ENCODE measurements around the gene MAPKAP1.

Gene MAPKAP1

DNA sequence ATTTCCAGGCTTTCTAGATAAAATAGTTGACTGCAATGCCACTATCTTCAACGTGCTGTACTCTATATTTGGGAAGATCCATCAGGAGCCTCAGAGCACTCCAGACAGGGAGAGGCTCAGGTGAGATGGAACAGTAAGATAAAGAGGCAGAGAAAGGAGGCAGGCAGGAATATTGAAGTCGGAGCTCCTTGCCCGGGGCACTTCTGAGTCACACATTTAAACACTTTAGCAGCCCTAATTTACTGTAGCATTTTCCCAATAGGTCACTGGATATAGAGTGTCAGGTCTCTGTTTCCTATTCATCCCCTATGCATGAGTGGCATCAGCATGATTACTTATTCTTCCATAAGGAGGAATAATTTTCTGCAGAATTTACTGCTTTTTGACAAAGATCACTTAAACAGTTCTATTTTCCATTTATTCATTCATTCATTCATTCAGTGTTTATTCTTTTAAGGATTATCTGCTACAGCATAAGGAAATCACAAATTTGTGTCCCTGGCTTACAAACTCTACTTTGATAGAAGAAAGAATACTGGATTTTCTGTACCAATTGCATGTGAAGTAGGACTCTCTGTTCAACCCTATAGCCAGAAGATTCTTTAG lies 170.7 kb downstream of the MAPKAP1 start:
- DNase-seq (ENCODE audit: low spot score), result no peak

DNA sequence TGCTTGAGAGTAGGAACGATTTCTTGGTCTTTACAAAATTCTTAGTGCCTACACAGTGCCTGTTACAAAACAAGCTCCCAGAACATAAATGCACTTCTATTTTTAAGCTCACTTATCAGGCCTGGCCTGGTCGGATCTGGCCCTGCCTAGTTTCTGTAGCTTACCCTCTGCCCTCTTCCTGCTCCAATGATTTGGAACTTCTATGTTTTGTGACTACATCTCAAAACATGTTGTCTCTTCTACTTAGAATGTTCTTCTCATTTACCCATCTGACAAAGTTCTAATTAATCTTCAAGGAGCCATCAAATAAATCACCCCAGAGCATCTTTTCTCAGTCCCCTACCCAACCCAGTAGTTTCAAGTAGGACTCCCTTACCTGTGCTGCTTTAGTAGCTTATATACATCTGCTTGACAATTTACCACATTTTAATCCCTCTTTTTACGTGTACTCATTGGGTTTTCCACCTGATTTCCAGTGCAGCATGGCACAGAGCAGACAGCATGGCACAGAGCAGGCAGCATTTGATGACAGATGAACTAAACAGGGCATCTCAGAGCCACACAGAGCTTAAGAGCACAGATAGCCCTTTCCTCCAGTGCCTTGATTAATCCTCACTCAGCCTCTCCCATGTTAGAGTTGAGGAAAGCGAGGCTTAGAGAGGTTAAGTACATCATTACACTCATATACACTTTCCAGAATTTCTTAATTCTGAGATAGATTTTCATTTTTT lies 171.9 kb downstream of the MAPKAP1 start:
- DNase-seq (ENCODE audit: low spot score), result no peak

DNA sequence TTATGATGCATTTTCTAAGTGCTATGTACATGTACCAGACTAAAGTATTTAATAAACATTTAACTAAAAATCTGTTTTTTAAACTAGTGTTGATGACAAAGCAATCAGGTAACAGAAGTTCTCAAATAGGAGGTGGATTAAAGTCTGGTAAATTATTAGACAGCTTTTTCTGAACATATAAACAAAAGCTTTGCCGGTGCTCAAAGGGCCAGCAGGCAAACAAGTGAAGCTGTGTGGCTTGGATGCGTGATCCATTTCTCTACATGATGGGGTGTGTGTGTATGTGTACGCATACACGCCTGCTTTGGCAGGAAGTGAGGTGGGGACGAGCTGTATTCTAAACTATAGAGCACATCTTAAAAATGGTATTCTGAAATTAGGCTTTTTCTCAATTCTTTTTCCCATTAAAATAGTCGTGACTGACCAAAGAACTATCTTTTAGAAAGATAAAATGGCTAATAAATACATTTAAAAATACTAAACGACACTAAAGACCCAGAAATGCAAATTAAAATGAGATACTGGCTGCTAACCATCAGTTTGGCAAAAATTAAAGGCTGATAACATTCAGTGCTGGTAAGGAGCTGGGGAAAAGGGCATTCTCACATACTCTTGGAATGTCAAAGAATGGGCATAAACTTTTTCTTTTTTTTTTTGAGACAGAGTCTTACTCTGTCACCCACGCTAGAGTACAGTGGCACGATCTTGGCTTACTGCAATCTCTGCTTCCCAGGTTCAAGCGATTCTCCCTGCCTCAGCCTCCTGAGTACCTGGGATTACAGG lies 174.0 kb downstream of the MAPKAP1 start:
- DNase-seq (ENCODE audit: low spot score), result no peak

DNA sequence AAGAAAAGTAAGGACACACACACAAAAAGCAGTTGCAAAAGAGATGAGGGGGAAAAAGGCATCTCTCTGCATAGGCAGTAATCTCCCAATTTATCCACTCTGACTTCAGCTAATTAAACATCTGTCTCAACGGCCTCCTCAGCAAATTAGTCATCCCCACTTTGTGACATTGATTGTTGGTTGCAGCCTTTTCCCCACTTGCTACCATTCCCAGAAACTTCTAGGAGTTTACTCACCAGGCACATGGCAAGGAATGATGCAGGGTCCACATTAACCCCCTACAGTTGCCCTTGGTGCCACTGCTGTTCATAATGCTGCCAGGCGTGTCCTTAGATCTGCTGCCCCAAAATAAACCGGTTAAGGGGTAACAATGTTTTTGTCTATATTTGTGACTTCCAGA lies 174.6 kb downstream of the MAPKAP1 start:
- no peak for DNase-seq (ENCODE audit: low spot score)

DNA sequence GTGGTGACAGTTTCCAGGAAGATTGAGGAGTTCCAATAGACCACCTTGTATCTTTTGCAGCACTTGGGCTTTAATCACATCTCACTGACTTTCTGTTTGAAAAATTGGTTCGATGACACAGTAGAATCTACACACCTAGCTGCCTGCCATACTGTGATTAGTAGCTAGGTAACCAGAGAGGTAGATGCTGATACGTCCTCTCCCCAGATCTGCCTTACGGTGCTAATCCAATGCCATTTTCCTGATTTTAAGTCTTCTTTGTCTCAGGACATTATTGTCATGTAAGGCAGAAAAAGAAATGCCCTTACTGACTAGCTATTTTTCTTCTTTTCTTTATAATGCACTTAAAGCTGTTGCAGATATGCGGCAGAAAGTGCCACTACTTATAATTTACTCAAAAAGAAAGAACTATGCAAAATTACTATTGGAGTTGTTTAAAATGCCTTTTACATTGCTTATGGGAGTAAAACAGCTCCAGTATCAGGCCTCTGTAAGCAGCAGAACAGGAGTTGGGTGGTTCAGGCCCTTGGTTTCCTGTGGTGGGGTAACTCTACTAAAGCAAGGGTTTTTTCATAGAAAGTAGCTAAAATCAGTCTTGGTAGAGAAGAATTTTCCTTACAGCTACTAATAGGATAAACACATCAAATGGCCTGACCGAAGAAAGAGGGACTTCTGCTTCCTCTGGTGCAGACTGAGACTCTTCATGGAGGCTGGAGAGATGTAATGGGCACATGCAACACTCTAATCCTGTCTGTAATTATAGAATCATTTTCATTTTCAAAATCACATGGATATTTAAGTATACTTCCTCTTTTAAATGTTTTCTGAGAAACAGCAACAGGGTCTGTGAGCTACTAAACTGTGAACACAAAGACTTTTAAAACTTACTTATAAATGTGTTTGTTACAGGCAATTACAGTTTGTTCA lies 177.2 kb downstream of the MAPKAP1 start:
- DNase-seq (ENCODE audit: low spot score), result no peak

DNA sequence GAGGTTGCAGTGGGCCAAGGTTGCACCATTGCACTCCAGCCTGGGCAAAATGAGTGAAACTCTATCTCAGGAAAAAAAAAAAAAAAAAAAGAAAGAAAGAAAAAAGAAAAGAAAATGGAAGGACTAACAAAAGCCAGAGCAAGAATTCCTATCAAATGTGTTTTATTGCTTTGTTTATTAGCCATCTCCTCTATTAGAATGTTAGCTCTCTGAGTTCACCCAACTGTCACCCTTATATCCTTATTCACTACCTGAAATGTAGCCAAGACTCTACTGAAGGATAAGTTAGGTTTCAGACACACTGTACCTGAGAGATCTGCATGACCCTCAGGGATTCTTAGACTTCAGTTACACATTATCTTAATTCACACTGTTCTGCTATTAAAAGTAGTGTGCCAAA lies 177.9 kb downstream of the MAPKAP1 start:
- no peak for DNase-seq (ENCODE audit: low spot score)

DNA sequence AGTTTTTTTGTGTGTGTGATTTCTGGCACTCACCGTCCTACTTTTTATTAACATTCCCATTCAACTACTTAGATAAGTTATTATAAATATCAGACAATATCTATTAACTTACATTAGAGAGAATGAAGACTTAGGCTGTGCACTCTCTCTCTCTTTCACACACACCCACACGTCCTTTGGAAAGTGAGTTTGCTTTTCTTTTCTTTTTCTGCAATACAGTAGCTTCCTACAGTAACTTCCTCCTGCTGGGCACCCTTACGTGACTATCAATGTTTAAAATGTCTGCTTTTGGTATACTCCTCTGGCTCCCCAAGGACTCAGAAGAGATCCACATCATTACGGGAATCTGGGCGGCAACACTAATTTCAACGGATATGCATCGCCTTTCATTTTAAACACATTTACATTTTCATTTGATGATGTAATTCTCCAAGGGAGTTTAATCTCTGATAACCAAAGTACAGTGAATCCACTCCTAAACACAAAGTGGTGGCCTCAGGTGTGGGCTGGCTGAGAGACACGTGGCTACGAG lies 179.5 kb downstream of the MAPKAP1 start:
- DNase-seq (ENCODE audit: low spot score), result no peak

DNA sequence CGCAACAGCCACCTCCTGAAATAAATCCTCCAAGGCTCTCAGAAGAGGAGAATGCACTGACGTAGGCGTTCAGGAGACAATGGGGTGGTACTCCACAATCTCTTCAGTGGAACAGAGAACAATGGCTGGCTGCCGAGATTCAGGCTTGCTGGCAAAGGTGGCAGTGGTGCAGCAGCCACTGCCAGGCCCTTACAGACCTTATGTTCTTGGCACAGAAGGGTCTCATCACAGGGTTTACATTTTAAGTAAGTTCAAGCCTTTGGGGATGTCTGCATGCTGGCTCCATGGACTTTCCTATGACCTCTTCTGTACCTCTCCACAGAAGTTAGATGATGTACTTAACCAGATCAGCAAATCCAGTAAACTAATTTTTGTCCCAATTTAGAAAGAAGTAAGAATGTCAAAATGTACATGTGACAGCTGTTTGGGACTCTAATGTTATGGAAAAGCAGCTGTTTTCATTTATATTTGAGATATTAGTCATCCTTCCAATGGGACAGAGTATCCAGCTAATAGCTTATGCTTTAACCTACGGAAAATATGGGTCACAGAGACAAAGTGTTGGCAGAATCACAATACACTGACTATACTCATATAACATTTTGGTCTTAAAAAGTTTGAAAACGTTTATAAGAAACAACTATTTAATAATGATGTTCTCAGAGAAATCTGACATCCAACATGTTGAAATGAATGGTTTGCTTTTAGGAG lies 180.9 kb downstream of the MAPKAP1 start:
- DNase-seq (ENCODE audit: low spot score), result peak; percentile 68

DNA sequence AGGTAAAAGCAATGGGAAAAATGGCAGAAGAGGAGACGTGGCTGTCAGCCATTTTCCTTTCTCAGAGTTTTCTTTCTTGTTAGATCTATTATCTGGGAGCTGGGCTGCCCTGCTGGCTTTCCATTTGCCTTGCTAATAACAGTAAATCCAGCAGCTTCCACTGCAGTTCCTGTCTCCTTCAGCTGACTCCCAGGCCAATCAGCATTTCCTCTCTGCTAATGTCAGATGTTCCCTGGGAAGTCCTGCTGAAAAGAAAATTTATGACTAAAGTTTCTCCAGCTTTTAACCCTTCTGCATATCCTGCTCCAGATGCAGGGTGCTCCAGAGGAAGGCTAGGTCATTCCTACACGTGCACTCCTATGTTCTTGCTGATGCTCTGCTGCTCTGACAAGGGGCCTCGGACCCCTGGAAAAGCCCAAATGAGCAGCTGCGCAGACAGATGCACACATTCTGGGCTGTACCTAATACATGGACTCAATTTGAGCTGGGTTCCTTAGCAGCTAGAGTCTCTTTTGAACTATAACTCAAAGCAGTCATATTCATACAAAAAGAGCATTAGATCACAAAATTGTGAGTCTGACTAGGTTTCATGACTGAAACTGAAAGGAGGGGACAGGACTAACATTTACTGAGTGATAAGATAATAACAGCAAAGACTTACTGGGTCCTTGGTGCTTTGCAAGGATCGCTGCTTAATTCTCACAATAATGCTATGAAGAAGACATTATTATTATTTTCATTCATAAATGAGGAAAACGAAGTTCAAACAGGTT lies 182.2 kb downstream of the MAPKAP1 start:
- DNase-seq (ENCODE audit: low spot score), result no peak

DNA sequence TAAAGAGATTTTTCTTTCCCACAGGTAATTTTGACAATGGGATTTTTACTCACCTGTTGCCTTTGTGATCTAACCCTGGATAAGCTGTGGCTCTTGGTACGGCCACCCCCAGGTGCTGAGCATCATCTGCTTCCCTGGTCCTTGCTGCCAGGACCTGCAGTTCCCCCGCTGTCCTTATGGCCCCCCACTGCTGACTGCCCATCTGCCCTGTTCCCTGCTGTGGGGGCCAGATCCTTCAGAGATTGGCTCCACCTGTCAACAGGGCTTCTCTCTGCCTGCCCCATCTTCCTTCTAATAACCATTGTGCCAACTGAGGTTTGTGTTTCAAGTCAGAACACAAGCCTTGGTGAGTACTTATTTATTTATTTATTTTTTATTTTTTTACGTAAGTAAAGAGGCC lies 183.3 kb downstream of the MAPKAP1 start:
- peak; percentile 93 for DNase-seq (ENCODE audit: low spot score)

DNA sequence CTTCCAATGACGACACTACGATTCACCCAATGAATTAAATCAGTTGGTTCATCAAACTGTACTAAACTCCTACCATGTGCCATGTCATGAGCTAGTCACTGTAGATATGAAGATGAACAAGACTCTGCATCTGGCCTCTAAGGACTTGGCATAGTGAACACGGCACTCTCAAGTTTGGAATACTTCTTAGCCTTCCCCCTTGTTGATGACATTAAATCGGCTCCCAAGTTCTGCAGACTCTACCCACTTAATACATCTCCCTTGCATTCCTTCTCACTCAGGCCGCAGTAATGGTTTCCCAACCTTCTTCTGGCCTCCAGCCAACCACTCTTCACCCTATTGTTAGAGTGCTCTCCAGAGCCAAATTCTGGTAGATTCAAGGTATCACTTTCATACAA lies 184.7 kb downstream of the MAPKAP1 start:
- DNase-seq (ENCODE audit: low spot score), result no peak

DNA sequence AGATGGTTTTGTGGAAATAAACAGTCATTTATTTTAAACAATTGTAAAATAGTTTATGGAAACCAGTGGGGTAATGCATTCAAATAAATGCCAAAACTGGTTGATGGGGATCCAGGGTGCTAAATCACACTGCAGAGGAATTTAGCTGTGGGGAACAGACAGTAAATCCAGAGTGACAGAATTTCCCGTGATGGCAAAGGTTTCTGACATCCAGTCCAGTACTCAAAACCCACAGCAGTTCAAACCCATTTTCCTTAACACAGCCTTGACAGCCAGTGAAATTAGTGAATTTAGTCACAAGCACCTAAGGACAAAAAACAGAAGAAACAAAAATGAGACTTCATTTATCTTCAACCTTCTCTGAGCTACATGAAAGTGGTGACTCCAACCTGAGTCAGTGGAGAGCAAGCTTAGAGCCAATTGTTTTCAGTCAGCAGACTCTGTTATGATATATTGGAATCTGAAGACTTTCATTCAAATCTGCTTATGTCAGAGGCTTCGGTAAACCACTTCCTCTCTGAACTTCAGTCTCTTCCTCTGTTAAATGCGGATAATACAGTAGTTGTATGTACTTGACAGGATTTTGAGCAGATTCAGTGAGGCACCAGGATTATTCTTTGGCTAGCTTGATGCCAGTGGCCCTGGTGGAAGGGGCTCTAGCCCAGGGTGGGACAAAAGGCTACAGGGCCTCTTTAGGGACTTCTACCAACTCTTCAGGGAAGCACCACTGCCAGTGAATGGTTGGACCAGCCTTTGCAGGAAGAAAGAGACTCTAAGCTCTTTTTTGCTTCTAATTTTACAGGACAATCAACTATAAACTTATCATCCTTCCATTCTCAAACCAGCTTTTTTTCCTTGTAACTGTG lies 185.3 kb downstream of the MAPKAP1 start:
- no peak for DNase-seq (ENCODE audit: low spot score)

DNA sequence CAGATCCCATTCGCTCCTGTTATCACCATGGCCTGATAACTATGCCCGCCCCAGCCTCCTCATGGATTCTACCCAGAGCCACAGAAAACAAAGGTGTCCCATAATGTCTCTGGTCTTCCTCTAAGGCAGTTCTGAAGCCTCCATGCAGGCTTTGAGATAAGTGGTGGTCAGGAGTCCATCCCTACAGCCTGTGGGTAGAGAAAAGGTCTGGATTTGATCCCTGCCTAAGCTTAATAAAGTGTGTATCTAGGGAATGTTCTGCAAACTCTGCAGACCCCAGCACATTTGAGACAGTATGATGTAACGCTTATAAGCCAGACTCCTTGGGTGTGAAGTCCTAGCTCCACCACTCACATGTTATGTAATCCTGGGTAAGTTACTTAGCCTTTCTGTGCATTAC lies 187.3 kb downstream of the MAPKAP1 start:
- no peak for DNase-seq (ENCODE audit: low spot score)

DNA sequence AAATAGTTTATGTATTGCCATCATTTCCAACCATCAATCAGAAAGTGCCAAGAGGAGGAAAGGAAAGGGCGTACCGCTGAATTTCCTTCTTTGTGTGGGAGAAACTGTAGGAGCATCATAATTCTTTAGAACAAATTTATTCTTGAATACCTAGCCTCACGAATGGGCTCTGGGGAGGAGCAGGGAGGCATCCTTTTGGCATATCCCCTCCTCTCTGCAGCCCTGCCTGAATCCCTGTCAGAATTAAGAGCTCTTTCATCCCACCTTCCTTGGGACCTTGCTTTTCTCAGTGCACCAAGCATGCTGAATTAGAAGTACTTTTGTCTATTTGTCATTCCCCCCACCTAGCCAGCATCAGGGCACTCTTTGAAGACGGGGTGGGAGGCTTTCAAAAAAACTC lies 189.4 kb downstream of the MAPKAP1 start:
- no peak for DNase-seq (ENCODE audit: low spot score)

DNA sequence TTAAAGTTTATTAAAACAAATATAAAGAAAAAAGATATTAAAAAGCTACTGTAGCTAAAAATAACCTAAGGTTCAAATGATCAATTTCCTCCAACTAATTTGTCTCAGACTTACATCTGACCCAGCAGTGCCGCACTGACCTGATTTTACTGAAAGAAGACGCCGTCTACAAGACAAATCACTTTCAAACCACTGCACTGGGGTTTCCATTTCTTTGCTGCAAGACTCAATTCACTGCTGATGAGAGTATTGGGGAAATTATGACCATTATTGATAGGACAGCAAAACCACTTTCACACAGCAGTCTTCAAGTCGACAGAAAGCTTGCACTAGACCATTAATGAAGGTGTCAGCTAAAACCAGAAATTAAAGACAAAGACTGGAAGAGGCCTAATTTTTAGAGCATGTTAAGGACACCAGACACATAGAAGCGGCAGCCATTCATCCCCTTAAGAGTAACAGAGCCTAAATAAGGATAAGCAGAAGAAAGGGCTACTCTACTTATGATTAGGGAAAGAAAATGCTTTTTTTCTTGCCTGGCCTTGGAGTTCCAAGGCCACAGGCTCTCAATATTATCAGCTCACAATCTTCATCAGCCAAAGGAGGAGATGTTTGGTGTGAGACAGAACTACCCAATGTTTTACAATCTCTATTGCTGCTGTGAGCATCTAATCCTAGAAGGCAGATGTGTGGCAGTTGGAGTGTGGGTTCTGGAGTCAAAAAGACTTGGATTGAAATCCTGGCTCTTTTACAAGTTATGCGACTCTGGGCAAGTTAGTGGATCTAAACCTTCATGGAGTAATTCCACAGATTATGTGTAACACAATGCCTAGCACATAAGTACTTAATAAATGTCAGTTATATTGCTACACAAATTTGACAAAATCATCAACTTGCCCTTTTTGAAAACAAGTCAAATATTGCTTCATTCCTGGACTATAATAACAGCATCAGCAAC lies 190.7 kb downstream of the MAPKAP1 start:
- no peak for DNase-seq (ENCODE audit: low spot score)

DNA sequence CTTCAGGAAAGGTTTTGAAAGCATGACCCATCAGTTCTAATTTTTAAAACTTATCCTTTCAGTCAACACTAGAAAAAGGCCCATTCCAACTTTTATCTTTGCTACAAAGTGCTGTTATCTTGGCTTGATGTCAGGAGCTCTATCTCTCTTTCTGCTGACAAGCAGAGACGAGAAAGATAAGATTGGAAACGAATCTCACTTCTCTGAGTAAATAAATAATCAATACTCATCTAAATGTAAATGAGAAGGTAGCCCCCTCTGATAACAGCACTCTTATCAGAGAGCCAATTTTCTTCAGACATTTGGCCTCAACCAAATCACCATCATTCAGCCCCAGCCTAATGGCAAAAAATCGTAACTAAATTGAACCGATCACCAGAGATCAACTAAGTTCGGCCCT lies 191.7 kb downstream of the MAPKAP1 start:
- no peak for DNase-seq (ENCODE audit: low spot score)

DNA sequence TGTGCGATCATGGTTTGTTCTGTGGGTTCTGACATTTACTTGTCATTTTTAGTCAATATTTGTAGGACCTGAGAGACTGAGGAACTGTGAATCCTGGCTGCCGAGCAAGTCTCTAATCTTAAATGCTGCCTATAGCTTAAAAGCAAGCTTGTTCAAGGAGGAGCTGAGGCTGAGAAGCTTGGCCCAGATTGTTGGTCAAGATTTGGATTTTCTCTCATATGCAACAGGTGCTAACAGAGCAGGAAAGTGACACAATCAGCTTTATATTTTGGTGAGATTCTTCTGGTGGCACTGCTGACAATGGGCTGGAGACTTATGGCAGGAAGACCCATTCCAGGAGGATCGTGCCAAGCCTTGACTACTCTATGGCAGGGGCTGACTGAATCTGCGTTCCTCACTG lies 192.5 kb downstream of the MAPKAP1 start:
- DNase-seq (ENCODE audit: low spot score), result no peak

Measured in cerebellar cortex (tissue), 1 donor.